Tibial nerve (tissue), 3 donors: Measurements from ENCODE around the gene CEACAM1.

Source experiments
- CTCF ChIP-seq, 5 experiments: fragments of 200-600 bp in 3 of 5; fragments of 450-650 bp in 2 of 5; sonication (generic) in 3 of 5; IDR thresholded peaks; one replicate each; pipeline ENCODE4 v1.5.1; 2016 to 2019; ENCODE audit warnings: antibody characterized with exemption in 5 of 5, mild to moderate bottlenecking in 3 of 5, moderate library complexity in 2 of 5
- POLR2A ChIP-seq, 2 donors: fragments of 450-650 bp; IDR thresholded peaks; one replicate each; pipeline ENCODE4 v1.6.1; 2017; ENCODE audit warnings: antibody characterized with exemption in 2 of 2, mild to moderate bottlenecking in 2 of 2, moderate library complexity in 2 of 2

GRCh38 chr19:42563352-42564210 is 35.3 kb upstream of the CEACAM1 start:
- TF ChIP-seq CTCF (IDR thresholded peaks at IDR 0.05) (peak; percentile 40 to 51 (median 46)), POLR2A (IDR thresholded peaks at IDR 0.05) (no peak)
